GM12891 (cell line): Measurements from ENCODE around the gene TMC4.

Experiments
- POLR2A ChIP-seq: IDR thresholded peaks from 2 replicates; pipeline ENCODE4 v1.6.1; 2011; ENCODE audit warnings: low read depth, low read length, control low read depth
- POLR2AphosphoS5 ChIP-seq: IDR thresholded peaks from 2 replicates; pipeline ENCODE4 v1.6.1; 2011; ENCODE audit warnings: low read depth, low read length, control low read depth
- SPI1 ChIP-seq: IDR thresholded peaks from 2 replicates; pipeline ENCODE4 v1.6.1; 2011; ENCODE audit warnings: low read depth, low read length, control low read depth
- TAF1 ChIP-seq: IDR thresholded peaks from 2 replicates; pipeline ENCODE4 v1.6.1; 2011; ENCODE audit warnings: low read depth, low read length, control low read depth

DNA sequence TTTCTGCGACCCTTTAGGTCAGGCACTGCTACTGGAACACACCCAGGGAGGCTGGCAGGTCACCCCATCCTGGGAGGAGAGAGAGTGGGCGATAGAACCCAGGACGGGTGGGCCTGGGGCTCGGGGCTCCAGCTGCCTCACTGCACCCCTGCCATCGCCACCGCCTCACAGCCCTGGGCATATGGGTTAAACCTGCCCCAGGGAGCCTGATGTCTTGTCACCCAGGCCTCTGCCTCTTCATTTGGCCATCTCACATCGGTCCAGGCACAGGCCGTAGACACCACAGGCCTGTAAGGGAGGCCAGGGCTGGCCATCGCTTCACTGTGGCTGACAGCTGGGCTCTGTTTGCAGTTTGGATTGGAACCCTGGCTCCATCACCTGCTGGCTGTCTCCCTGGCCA lies 47.2 kb downstream of the TMC4 start:
- TF ChIP-seq TAF1: no peak
- TF ChIP-seq POLR2AphosphoS5: no peak
- TF ChIP-seq SPI1: no peak
- no peak for TF ChIP-seq POLR2A
